ENCODE data around the gene RTCB.

- TF ChIP-seq CTCF (IDR thresholded peaks at IDR 0.05) (no peak), POLR2A (IDR thresholded peaks at IDR 0.05) (no peak), POLR2AphosphoS5 (IDR thresholded peaks at IDR 0.05) (no peak)
Measured at GRCh38 chr22:32353292-32353691, 58.8 kb downstream of the RTCB start.

Measured in prostate gland (tissue), 2 donors.